ENCODE data around the gene WDR1.

- TF ChIP-seq CTCF (IDR thresholded peaks at IDR 0.05), result no peak
- TF ChIP-seq POLR2A (IDR thresholded peaks at IDR 0.05), result no peak
These were observed 42.4 kb downstream of the WDR1 start for GRCh38 chr4:10074076-10074766.

Data from upper lobe of left lung (tissue), 4 donors.